KMS-11 (cell line): ENCODE measurements around the gene MYH10.

Experiments
- H2AFZ ChIP-seq: fragments of 200-600 bp; sonication (generic); 2 replicates; pipeline ENCODE4 v1.6.1; 2016; ENCODE audit warnings: antibody characterized with exemption, mixed run types, low read depth
- H3K27ac ChIP-seq: fragments of 200-600 bp; sonication (generic); 2 replicates; pipeline ENCODE4 v1.6.1; 2016; ENCODE audit warnings: mild to moderate bottlenecking, mixed run types
- H3K27me3 ChIP-seq: fragments of 200-600 bp; sonication (generic); 2 replicates; pipeline ENCODE4 v1.6.1; 2017; ENCODE audit warnings: mild to moderate bottlenecking, low read depth, mixed run types, moderate library complexity; ENCODE audit not compliant: insufficient read depth
- H3K36me3 ChIP-seq: fragments of 200-600 bp; sonication (generic); 2 replicates; pipeline ENCODE4 v1.6.1; 2017; ENCODE audit warnings: mild to moderate bottlenecking, mixed run types; ENCODE audit not compliant: insufficient read depth
- H3K4me1 ChIP-seq: fragments of 200-600 bp; sonication (generic); 2 replicates; pipeline ENCODE4 v1.6.1; 2016; ENCODE audit warnings: mild to moderate bottlenecking, low read depth, mixed run types; ENCODE audit not compliant: poor library complexity, severe bottlenecking
- H3K4me2 ChIP-seq: fragments of 200-600 bp; sonication (generic); 2 replicates; pipeline ENCODE4 v1.7.0; 2016; ENCODE audit warnings: mild to moderate bottlenecking, mixed run types
- H3K4me3 ChIP-seq: fragments of 200-600 bp; sonication (generic); IDR thresholded peaks from 2 replicates; pipeline ENCODE4 v1.6.1; 2017; ENCODE audit warnings: low read depth, low read length, mixed read lengths; ENCODE audit not compliant: insufficient read depth
- H3K79me2 ChIP-seq: fragments of 200-600 bp; sonication (generic); 2 replicates; pipeline ENCODE4 v1.6.1; 2016; ENCODE audit warnings: low read depth, mixed run types; ENCODE audit not compliant: insufficient read depth
- H3K9ac ChIP-seq: fragments of 200-600 bp; sonication (generic); 2 replicates; pipeline ENCODE4 v1.6.1; 2016; ENCODE audit warnings: mild to moderate bottlenecking, mixed run types
- H4K20me1 ChIP-seq: fragments of 200-600 bp; sonication (generic); 2 replicates; pipeline ENCODE4 v1.6.1; 2016; ENCODE audit warnings: mild to moderate bottlenecking, mixed run types; ENCODE audit not compliant: insufficient read depth
- CTCF ChIP-seq: fragments of 200-600 bp; sonication (generic); conservative IDR thresholded peaks from 2 replicates; pipeline ENCODE4 v1.6.1; 2017; ENCODE audit warnings: low read depth, mild to moderate bottlenecking, antibody characterized with exemption, low read length, moderate library complexity, mixed read lengths

The MYH10 gene

DNA sequence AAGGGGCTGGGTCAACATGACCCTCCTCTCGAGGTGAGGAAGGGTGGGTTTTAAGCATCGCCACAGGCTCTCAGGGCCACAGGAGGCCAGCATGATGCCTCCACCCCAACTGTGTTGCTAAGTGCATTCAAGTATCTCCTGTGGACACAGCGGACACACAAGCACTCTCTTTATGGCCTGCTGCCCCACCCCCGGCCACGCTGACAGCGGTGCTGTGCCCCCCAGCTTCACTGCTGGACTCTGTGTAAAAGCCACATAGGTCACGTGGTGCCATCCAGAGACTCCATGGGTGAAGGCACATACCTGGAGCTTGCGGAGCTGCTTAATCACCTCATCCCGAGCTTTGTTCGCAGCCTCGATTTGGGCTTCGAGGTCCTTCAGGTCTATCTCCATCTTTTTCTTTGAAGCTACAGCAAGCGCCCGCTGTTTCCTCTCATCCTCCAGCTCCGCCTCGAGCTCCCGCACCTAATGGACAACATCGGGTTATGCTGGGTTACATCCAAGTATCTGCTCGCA is 143.3 kb downstream of the MYH10 start:
- Histone ChIP-seq H3K79me2 (no peaks in the 10 kb centered on the region), H3K4me3 (no peak overlapping the region), H2AFZ (no peak overlapping the region), H3K9ac (no peak overlapping the region), H3K4me2 (no peak overlapping the region), H3K27ac (no peak overlapping the region), H3K4me1 (no peaks in the 10 kb centered on the region), H4K20me1 (no peaks in the 10 kb centered on the region), H3K36me3 (no peaks in the 10 kb centered on the region), H3K27me3 (no peaks in the 10 kb centered on the region)
- TF ChIP-seq CTCF: no peak

DNA sequence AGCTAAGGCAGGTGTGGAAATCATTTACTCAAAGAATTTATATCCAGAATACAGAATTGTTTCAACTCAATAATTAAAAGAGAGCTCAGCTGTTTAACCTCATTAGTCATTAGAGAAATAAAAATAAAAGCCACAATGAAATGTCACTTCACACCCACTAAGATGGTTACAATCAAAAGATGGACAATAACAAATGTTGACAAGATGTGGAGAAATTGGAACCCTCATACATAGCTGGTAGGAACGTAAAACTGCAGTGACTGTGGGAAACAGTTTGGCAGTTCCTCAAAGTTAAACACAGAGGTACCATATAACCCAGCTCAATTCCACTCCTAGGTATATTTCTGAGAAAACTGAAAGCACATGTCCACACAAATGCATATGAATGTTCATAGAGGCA is 145.0 kb downstream of the MYH10 start:
- no peaks in the 10 kb centered on the region for H3K27me3 ChIP-seq
- no peak overlapping the region for H3K9ac ChIP-seq
- no peaks in the 10 kb centered on the region for H4K20me1 ChIP-seq
- H3K4me2 ChIP-seq: no peak overlapping the region
- H3K36me3 ChIP-seq: no peaks in the 10 kb centered on the region
- H3K27ac ChIP-seq: no peak overlapping the region
- H3K4me1 ChIP-seq: no peaks in the 10 kb centered on the region
- H3K4me3 ChIP-seq: no peak overlapping the region
- H2AFZ ChIP-seq: no peak overlapping the region
- no peak for TF ChIP-seq CTCF
- no peaks in the 10 kb centered on the region for H3K79me2 ChIP-seq

DNA sequence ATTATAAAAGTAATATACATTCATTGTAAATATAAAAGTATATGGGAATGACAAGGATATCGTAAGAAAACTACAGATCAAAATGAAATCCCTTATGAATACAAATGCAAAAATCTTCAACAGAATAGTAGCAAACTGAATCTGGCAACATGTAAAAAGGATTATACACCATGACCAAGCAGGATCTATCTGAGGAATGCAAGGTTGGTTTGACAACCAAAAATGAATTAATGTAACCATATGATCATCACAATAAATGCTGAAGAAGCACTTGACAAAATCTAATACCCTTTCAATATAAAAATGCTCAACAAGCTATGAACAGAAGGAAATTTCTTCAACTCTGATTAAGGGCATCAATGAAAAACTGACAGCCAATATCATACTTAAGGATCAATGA is 146.1 kb downstream of the MYH10 start:
- no peaks in the 10 kb centered on the region for H4K20me1 ChIP-seq
- no peaks in the 10 kb centered on the region for H3K36me3 ChIP-seq
- no peak overlapping the region for H3K4me2 ChIP-seq
- TF ChIP-seq CTCF: no peak
- H3K9ac ChIP-seq: no peak overlapping the region
- no peak overlapping the region for H3K27ac ChIP-seq
- no peak overlapping the region for H3K4me3 ChIP-seq
- H3K27me3 ChIP-seq: no peaks in the 10 kb centered on the region
- H3K79me2 ChIP-seq: no peaks in the 10 kb centered on the region
- H3K4me1 ChIP-seq: no peaks in the 10 kb centered on the region
- no peak overlapping the region for H2AFZ ChIP-seq

DNA sequence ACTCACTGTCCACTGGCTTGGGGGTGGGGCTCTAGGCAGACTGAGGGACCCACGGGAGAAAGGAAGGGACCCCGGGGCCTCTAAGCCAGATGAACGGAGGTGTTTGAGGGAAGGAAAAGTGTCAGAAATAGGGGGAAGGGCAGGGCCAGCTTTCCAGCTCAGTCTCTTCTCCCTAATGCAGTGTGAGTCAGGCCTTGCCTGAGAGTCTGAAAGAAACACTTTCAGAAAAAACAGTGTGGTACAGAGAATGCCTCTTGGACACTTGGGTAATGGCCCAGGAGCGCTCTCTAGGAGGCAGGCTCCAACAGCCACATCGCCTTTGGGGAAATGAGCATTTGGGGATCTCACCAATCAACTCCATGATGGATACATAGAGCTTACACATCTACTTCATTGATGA is 148.0 kb downstream of the MYH10 start:
- Histone ChIP-seq H3K79me2 (no peaks in the 10 kb centered on the region), H2AFZ (no peak overlapping the region), H4K20me1 (no peaks in the 10 kb centered on the region), H3K4me1 (no peaks in the 10 kb centered on the region), H3K4me3 (no peak overlapping the region), H3K4me2 (no peak overlapping the region), H3K27ac (no peak overlapping the region), H3K27me3 (no peaks in the 10 kb centered on the region), H3K9ac (no peak overlapping the region), H3K36me3 (no peaks in the 10 kb centered on the region)
- TF ChIP-seq CTCF: no peak
